Subcutaneous adipose tissue (tissue), 4 donors: ENCODE results near the gene ARHGAP6. TPM values are rescaled to one million over a fixed set of nuclear protein-coding genes. Genes with fewer than 3 reads are reported as not detected.

ENCODE experiments used
- total RNA-seq, 4 donors: library from RNA; depleted of rRNA; stranded (reverse); fragments of >200 nt; gene quantifications; one replicate each; pipeline ENCODE4 v1.1.0, GENCODE V29; 2016
- TF ChIP-seq, protein P1 (sequence below): fragments of 450-650 bp; IDR thresholded peaks from one replicate; pipeline ENCODE4 v1.5.1; 2016; ENCODE audit warnings: low read depth, mild to moderate bottlenecking, control low read depth, antibody characterized with exemption, moderate library complexity

Gene ARHGAP6
- total RNA-seq, 4 donors from 2014 or later: 20.7 to 40.3 (median 30.7) TPM

GRCh38 chrX:11130136-11130535, 535.6 kb downstream of the ARHGAP6 start:
- TF ChIP-seq, protein P1, sequence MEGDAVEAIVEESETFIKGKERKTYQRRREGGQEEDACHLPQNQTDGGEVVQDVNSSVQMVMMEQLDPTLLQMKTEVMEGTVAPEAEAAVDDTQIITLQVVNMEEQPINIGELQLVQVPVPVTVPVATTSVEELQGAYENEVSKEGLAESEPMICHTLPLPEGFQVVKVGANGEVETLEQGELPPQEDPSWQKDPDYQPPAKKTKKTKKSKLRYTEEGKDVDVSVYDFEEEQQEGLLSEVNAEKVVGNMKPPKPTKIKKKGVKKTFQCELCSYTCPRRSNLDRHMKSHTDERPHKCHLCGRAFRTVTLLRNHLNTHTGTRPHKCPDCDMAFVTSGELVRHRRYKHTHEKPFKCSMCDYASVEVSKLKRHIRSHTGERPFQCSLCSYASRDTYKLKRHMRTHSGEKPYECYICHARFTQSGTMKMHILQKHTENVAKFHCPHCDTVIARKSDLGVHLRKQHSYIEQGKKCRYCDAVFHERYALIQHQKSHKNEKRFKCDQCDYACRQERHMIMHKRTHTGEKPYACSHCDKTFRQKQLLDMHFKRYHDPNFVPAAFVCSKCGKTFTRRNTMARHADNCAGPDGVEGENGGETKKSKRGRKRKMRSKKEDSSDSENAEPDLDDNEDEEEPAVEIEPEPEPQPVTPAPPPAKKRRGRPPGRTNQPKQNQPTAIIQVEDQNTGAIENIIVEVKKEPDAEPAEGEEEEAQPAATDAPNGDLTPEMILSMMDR: no peak

DNA sequence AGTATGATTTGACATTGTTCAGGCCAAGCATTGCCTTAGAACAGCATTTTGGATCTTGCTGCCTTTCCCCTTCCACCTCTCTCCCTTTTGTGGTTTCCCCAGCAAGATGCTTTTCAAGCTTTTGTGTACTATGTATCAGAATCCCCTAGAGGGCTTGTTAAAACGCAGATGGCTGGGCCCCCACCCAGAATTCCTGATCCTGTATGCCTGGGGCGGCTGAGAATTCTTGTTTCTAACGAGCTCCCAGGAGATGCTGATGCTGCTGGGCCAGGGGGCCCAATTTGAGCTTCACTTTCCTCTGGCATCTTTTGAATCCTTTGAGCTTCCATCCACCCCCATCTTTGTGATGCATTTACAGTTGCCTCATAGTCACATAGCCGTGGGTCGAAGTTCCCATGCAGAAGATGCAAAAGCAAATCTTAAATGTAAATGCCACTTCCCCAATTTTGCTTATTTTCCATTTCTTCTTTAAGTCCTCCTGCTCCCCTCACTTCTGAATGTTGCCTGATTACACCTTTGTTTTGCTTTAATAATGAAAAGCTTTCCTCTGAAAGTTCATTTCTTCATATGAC, 536.1 kb downstream of the ARHGAP6 start:
- TF ChIP-seq, protein P1: no peak

- TF ChIP-seq, protein P1: no peak
These were observed 540.7 kb downstream of the ARHGAP6 start for GRCh38 chrX:11125060-11125459.

DNA sequence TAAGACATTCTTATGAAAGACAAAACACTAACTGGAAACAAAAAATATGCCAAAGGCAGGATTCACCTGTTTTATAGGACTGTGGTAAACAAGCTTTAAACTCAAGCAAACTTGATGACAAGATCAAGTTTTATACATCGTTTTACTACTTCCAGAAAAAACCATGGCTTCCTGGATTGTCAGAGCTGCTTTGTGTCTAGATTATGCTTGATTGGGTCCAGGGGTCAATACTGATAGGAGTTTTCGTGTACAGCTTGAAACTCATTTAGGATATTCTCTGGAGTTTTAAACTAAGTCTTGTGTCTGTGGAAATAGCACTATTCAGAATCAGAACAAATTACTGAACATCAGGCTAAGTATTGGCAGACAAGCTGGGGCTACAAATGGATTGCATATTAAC, 541.6 kb downstream of the ARHGAP6 start:
- TF ChIP-seq, protein P1: no peak

GRCh38 chrX:11119313-11119943, 546.3 kb downstream of the ARHGAP6 start:
- TF ChIP-seq, protein P1: no peak

- TF ChIP-seq, protein P1: no peak
These were observed 548.0 kb downstream of the ARHGAP6 start for GRCh38 chrX:11117745-11118144.

DNA sequence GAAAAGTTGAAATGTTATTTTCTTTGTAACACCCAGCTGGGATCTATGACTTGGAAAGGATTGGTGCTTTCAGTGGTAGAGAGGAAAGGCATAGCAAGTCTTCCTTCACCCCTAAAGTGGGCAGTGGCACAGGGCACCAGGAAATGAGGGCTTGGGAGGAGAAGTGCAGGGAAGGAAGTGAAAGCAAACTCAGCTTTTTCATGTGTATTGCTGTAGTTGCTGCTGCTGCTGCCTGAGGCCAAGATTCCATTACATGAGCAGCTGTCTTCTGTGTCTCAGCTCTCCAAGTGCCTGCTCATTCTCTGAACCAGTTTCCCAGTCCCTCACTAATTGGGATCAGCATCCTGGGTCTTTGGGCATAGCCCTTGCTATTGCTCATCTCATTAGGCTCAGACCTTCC, 552.0 kb downstream of the ARHGAP6 start:
- TF ChIP-seq, protein P1: no peak
